AG08396 (cell line): ENCODE measurements around the gene RAB3B.
A peak's percentile ranks its signal among the peaks of the same experiment; 100 is the strongest.
"Not testable (repeated sequence)": the region's sequence is repeated elsewhere in the genome, so short reads cannot be mapped to it uniquely, and the experiment has no call there.

Experiments
- DNase-seq: peaks from one replicate; pipeline ENCODE4 v3.0.0; 2012; ENCODE audit warnings: low spot score, mixed read lengths

Gene RAB3B

GRCh38 chr1:51919684-51920083, 70.8 kb downstream of the RAB3B start:
- DNase-seq: no peak

GRCh38 chr1:51916587-51917405, 73.7 kb downstream of the RAB3B start:
- peak; percentile 36 for DNase-seq

- DNase-seq: no peak
Measured at GRCh38 chr1:51915951-51916350, 74.5 kb downstream of the RAB3B start.

GRCh38 chr1:51912881-51913280, 77.6 kb downstream of the RAB3B start:
- no peak for DNase-seq

- DNase-seq: no peak
Measured at GRCh38 chr1:51910221-51911000, 80.1 kb downstream of the RAB3B start.

- DNase-seq: no peak
Measured at GRCh38 chr1:51908499-51908898, 82.0 kb downstream of the RAB3B start.

- no peak for DNase-seq
Measured at GRCh38 chr1:51907079-51907702, 83.3 kb downstream of the RAB3B start.

GRCh38 chr1:51906306-51907078, 84.0 kb downstream of the RAB3B start:
- DNase-seq: peak; percentile 43

GRCh38 chr1:51902456-51902855, 88.0 kb downstream of the RAB3B start:
- no peak for DNase-seq

GRCh38 chr1:51901151-51901550, 89.3 kb downstream of the RAB3B start:
- no peak for DNase-seq

- DNase-seq: no peak
Measured at GRCh38 chr1:51899022-51899421, 91.5 kb downstream of the RAB3B start.

GRCh38 chr1:51898090-51898734, 92.3 kb downstream of the RAB3B start:
- DNase-seq: peak; percentile 57

GRCh38 chr1:51897699-51898031, 92.8 kb downstream of the RAB3B start:
- DNase-seq: peak; percentile 46

GRCh38 chr1:51894748-51895147, 95.8 kb downstream of the RAB3B start:
- not testable (repeated sequence) for DNase-seq

- DNase-seq: peak; percentile 95
Measured at GRCh38 chr1:51878616-51879336, 111.7 kb downstream of the RAB3B start, which contains the start of gene NRDC. Gene NRDC, minus strand, starts transcription at chr1:51878727. Its CDS starts 112 bp downstream, at chr1:51878615.

- no peak for DNase-seq
Measured at GRCh38 chr1:51878308-51878615, 112.2 kb downstream of the RAB3B start.

- DNase-seq: peak; percentile 20
Measured at GRCh38 chr1:51877434-51878307, 112.8 kb downstream of the RAB3B start.

- no peak for DNase-seq
Measured at GRCh38 chr1:51875836-51876235, 114.7 kb downstream of the RAB3B start.

- no peak for DNase-seq
Measured at GRCh38 chr1:51875291-51875772, 115.2 kb downstream of the RAB3B start.

- DNase-seq: not testable (repeated sequence)
Measured at GRCh38 chr1:51873270-51873669, 117.2 kb downstream of the RAB3B start.
